Kidney capillary endothelial cell (primary cell): ENCODE data around the gene OSBP2.

Experiments used
- DNase-seq: peaks from one replicate; pipeline ENCODE4 v3.0.0-alpha.2; 2018; ENCODE audit warnings: low spot score

Gene OSBP2

DNA sequence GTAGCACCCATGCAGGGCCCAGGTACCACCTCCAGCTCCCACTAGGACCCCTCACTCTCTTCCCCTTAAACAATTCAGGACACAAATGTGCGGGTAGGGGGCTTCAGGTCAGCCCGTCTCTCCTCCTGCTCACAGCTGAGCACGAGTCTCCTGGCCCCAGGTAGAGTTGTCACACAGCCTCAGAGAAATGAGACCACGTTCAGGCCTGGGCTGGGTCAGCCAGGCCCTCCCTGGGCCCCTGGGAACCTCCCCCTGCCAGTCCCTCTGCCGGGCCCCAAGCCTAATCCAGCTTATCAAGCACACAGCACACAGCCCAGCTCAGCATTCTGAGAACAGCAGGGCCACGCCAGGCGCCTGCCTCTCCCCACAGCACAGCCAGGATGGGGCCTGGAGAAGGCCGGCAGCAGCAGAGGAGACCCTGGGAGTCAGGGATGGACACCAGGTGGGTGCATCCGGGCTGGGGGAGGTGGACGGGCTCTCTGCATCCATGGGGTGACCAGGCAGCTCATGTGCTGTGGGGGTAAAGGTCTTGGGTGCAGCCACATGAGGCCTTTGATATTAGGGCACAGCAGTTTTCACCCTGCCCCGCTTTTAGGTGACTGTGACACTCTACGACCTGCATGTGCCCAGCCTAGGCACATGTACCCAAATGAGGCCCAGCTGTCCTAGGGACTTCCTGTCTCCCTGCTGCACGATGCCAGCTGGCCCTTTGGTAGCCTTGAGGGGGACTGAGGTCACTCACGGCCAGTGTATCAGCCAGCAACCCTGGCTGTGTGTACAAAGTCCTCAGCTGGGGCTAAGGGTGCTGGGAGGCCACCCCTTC is 186.9 kb downstream of the OSBP2 start:
- no peak for DNase-seq

- DNase-seq: no peak
These were observed 187.6 kb downstream of the OSBP2 start for GRCh38 chr22:30882184-30882717.

GRCh38 chr22:30882974-30883533 is 188.4 kb downstream of the OSBP2 start:
- DNase-seq: no peak

DNA sequence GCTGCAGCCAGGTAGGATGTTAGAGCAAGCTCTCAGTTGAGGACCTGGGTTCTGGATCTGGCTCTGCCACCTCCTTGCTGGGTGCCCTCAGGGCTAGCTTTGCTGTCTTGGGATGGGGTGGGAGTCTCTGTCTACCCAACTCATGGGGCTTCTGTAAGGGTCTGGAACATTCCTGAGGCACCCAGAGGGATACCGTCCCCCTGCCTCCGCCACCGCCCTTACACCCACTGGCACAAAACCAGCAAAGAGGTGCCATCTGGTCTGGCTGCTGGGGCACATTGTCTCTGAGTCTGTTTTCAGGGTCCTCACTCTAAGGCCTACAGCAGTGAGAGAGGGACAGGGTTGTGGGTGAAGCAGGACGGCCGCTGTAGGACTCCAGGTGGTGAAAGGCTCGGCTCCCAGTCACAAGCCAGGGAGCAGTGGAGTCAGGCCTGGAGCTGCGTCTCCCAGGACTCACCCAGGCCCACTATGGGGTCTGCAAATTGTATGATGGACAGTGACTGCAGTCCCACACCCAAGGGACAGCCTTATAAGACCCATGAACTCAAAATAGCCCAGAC is 189.0 kb downstream of the OSBP2 start:
- no peak for DNase-seq

DNA sequence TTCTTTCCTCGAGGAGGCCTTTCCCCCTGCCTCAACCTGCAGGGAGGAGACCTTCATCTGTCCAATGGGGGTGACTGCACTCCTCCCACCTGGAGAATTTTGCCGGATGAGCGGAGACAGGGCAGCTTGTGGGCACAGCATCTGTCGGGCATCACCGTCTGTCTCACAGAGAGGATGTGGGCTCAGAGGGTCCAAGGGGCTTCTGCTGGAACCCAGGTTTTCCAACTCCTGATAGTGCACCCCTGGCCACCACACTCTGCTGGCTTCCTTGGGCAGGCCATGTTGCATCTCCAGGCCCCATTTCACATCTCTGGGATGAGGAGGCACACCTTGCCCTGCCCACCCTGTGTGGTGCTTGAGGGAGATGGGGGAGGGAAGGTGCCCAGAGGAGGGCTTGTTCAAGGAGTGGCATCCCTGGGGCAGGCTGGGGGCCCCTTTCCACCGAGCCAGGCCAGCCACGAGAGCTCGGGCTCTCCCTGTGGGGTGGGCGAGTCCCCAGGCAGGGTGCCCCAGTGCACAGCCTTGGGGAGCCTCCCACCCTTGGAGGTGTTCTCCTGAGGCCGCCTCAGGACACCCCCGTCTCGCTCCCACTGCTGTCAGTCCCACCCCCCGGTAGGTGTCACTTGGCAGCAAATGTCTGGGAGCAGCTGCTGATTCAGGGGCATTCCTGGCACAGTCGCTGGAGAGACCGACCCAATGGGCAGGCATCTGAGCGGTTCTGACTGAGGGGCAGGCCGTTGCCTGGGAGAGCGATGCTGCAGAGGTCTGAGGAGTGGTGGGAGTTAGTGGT is 189.7 kb downstream of the OSBP2 start:
- no peak for DNase-seq

GRCh38 chr22:30885001-30885366 is 190.3 kb downstream of the OSBP2 start:
- DNase-seq: no peak

DNA sequence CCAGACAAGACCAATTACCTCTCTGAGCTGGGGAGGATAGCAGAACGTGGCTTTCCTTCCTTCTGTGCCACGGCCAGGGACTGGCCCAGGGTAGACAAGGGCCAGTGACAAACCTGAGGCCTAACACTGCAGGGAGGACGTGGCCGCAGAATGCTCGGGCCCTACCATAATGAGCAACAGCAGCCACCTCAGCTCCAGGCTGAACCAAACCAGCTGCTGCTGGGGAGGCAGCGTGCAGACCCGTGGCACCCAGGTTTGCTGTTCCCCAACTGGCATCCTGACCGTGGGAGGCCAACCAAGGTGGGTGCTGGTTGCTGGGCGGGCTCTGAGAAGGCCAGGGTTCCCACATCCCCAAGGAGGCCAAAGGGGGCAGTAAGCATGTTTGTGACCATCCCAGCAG is 190.9 kb downstream of the OSBP2 start:
- DNase-seq: no peak

DNA sequence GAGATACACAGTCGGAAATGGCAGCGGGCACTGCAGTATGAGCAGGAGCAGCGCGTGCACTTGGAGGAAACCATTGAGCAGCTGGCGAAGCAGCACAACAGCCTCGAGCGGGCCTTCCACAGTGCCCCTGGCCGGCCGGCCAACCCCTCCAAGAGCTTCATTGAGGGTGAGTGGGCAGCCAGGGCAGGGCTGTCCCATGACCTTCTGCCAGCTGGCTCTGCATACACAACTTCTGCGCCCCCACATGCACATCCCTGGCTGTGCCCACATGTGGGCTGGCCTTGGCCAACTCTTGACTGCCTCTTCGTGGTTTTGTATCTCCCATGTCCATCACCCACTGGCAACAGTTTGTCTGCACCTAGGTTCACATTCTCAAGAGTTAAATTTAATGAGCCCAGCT is 192.8 kb downstream of the OSBP2 start:
- no peak for DNase-seq

DNA sequence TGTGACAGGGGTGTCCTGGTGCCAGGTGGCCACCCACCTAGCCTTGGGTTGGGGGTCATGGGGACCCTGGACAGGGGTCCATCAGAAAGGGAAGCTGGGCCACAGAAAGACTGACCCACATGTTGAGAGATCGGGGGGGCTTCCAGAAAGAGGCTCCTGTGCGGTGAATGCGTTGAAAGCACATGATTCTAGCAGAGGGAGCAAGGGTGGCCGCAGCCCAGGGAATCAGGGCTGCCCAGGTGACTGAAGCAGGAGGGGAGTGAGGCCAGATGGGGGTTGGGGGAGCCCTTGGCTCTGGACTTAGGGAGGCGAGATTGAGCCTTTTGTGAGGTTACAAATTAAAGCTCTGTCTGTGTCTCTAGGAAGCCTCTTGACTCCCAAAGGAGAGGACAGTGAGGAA is 193.2 kb downstream of the OSBP2 start:
- DNase-seq: no peak

DNA sequence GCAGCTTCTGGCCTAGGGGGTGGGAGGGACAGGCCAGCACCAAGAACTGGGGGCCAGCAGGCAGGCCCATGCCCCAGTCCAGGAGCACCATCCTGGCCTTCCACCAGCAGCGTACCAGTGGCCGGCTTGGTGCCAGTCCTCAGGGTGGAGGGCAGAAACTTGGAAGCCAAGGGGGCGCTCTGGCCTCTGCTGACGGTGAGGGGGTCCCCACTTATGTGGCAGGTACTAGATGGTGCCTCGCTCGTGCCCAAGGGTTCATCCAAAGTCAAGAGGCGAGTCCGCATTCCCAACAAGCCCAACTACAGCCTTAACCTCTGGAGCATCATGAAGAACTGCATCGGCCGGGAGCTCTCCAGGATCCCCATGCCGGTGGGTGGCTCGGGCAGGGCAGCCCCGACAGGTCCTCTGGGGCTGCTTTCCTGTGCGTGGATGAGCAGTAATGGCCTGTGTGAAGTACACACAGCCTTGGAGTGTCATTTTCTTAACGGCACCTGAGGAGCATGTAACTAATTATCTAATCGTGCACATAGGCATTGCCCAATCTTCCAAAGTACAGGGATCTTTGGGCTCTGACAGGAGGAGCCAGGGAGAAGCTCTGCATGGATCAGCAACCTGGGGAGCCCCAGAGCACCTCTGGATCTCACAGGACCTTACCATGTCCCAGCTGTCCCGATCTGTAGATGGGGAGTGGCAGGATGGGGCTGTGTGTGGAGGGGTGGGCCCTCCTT is 194.8 kb downstream of the OSBP2 start:
- no peak for DNase-seq

GRCh38 chr22:30889996-30890480 is 195.4 kb downstream of the OSBP2 start:
- no peak for DNase-seq

DNA sequence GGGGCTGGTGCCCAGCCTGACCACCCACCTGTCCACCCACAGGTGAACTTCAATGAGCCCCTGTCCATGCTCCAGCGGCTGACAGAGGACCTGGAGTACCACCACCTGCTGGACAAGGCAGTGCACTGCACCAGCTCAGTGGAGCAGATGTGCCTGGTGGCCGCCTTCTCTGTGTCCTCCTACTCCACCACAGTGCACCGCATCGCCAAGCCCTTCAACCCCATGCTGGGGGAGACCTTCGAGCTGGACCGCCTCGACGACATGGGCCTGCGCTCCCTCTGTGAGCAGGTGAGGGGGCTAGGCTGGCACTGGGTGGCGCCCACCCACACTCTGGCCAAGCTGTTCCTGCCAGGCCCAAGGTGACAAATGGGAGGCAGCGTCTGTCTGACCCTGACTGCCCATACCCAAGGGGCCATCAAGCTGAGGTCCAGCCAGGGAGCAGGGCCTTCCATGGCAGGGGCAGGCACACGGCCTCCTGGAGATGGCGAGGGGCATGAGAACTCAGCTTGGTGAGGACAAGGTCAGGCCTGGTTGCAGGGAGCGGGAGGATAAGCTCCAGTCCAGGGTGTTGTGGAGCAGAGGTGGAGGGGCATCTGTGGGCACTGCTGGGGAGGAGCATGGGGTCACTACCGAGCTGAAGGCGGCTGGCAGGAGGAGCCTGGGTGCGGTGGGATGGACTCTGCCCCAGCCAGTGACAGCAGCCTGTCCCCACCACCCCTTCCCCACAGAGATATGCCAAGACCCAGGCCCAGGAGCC is 196.2 kb downstream of the OSBP2 start:
- DNase-seq: no peak

GRCh38 chr22:30891443-30891755 is 196.7 kb downstream of the OSBP2 start:
- DNase-seq: no peak

DNA sequence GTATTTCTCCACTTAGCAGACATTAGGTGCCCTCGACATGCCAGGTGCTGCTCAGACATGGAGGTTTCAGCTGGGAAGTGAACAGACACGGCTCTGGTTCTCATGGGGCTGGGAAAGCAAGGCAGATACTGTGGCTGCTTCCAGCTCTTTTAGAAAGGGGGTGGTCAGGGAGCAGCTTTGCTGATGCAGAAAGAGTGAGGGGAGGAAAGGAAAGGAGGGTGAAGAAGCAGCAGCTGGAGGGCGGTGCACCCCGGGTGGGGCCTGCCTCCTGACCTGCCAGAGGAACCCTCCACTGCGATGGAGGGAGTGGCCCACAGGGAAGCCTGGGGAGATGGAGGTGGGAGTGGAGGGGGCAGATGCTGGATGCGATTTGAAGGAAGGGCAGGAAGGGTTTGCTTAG is 197.1 kb downstream of the OSBP2 start:
- no peak for DNase-seq

DNA sequence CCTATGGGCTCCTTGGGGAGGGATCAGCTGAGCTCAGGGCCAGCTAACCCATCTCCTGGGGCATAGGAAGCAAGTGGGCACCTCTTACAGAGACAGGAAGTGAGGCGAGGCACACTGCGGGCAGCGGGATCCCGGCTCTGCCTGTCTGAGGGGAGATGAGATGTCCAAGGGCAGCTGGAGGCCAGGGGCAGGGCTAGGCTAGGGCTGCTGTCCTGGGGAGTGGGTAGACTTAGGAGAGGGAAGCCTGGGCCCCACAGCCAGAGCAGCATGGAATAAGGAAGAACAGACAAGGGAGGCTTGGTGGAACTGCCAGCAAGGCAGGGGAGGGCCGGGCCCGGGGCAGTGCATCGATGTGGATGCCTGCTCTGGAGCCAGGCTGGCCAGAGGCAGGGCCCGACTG is 197.6 kb downstream of the OSBP2 start:
- DNase-seq: no peak

GRCh38 chr22:30892731-30893221 is 198.1 kb downstream of the OSBP2 start:
- DNase-seq: no peak

- DNase-seq: no peak
These were observed 199.0 kb downstream of the OSBP2 start for GRCh38 chr22:30893434-30894370.

GRCh38 chr22:30894371-30894740 is 199.7 kb downstream of the OSBP2 start:
- no peak for DNase-seq

- no peak for DNase-seq
These were observed 208.1 kb downstream of the OSBP2 start for GRCh38 chr22:30902496-30903357.
